Erythroblast (primary cell): Measurements from ENCODE around the gene CCDC157.

Source experiments
- DNase-seq, 2 experiments: peaks; one replicate each; lab custom pipeline; 2025; lab: John Stamatoyannopoulos, UW
- GATA1 ChIP-seq: IDR thresholded peaks from 2 replicates; pipeline ENCODE4 v1.6.1; 2011; ENCODE audit warnings: low read depth, mild to moderate bottlenecking, control low read depth, low read length, moderate library complexity
- POLR2A ChIP-seq: IDR thresholded peaks from 2 replicates; pipeline ENCODE4 v1.6.1; 2011; ENCODE audit warnings: mild to moderate bottlenecking, low read length

CCDC157 gene

GRCh38 chr22:30414525-30415047, 57.8 kb downstream of the CCDC157 start:
- TF ChIP-seq POLR2A (no peak), GATA1 (no peak)
- DNase-seq, result no peak

DNA sequence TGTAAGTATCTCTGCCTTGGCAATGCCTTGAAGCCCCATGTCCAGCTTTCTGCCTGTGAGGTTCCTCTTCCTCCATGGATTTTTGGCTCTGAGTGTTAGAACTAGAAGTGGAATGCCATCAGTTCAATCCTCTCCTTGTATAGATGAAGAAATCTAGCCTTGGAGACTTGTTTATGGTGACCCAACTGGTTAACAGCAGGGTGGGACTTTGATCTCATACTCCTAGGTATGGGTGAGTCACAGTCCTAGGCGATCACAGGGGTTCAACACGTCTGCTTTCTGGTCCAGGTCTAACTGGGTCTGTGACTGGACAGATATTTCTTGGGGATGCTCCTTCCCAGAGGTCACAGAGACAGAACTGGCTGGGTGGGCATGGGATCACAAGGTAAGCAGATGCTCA, 59.6 kb downstream of the CCDC157 start:
- no peak for TF ChIP-seq GATA1
- TF ChIP-seq POLR2A, result no peak

GRCh38 chr22:30416837-30417236, 60.0 kb downstream of the CCDC157 start:
- TF ChIP-seq GATA1 (no peak), POLR2A (no peak)
- DNase-seq, result no peak

More for the DNA sequence above, 59.6 kb downstream of the CCDC157 start:
- DNase-seq, result no peak

GRCh38 chr22:30420347-30421125, 63.7 kb downstream of the CCDC157 start:
- DNase-seq, result peak; percentile 60 to 78

GRCh38 chr22:30421695-30422480, 65.1 kb downstream of the CCDC157 start:
- peak; percentile 91 to 95 for DNase-seq
- TF ChIP-seq GATA1, result peak; percentile 51
- TF ChIP-seq POLR2A, result peak; percentile 98

More at GRCh38 chr22:30420347-30421125, 63.7 kb downstream of the CCDC157 start:
- TF ChIP-seq POLR2A (peak; percentile 37), GATA1 (no peak)

DNA sequence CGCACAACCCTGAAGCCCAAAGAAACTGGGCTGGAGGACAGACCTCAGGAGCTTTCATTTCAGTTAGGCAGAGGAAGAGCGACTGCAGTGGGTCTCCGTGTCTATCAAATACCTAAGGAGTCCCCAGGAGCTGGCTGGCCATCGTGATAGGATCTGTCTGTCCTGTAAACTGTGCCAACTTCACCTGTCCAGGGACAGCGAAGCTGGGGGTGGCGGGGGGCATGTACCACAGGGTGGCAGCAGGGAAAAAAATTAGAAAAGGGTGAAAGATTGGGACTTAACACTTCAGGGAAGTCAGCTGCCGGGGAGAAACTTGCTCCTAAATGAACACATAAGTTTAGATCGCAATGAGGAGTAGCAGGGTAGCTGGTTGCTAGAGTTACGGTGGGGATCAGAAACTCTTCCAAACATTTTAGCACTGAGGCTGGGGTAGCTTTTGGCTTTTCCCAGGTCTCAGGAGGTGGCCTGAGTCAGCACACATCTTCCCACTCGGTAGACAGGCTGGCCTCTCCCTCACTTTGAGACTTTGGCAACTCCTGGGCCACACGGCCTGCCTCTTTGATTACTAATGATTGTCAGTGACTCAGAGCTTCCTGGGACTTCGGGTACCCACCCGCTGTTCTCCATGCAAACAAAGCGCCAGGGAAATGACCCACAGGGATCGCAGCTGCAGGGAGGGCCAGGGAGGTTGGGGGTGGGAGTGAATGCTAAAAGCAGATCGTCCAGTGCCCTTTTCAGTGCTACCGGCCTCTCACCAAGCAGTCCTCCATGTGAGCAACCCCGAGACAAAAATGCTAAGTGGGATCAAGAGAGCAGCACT, 65.9 kb downstream of the CCDC157 start:
- DNase-seq, result peak; percentile 79 to 87
- TF ChIP-seq GATA1 (no peak), POLR2A (no peak)

DNA sequence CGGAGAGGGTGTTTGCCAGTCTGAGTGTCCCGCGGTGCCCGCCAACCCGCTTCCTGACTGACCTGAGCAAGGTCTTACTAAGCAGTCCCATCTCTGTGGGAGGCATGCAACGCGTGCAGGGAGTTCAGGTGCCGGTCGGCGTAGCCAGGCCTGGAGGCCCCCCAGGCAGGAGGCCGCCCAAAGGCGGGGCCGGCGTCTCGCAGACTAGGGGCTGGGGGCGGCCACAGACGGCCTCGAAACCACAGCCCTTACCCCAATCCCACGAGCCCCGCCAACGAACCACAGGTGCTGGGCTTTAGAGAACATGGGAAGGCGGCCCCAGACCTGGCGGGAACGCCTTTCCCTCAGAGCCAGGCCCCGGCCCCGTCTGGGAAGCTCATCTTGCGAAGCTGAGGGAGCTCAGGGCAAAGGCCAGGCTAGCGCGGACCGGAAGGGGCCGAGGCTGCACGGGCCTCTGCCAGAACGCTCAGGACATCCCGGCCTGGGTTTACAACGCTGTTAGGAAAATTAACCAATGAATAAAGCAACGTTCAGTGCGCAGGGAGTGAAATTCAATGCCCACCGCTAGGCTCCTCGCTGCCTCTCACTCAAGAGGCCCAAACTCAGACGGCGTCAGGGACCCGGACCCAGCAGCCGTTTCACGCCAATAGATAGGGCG, 66.6 kb downstream of the CCDC157 start:
- no peak for TF ChIP-seq POLR2A
- no peak for TF ChIP-seq GATA1
- DNase-seq, result peak; percentile 74 to 79

GRCh38 chr22:30423959-30424533, 67.2 kb downstream of the CCDC157 start:
- TF ChIP-seq GATA1 (no peak), POLR2A (peak; percentile 99)

DNA sequence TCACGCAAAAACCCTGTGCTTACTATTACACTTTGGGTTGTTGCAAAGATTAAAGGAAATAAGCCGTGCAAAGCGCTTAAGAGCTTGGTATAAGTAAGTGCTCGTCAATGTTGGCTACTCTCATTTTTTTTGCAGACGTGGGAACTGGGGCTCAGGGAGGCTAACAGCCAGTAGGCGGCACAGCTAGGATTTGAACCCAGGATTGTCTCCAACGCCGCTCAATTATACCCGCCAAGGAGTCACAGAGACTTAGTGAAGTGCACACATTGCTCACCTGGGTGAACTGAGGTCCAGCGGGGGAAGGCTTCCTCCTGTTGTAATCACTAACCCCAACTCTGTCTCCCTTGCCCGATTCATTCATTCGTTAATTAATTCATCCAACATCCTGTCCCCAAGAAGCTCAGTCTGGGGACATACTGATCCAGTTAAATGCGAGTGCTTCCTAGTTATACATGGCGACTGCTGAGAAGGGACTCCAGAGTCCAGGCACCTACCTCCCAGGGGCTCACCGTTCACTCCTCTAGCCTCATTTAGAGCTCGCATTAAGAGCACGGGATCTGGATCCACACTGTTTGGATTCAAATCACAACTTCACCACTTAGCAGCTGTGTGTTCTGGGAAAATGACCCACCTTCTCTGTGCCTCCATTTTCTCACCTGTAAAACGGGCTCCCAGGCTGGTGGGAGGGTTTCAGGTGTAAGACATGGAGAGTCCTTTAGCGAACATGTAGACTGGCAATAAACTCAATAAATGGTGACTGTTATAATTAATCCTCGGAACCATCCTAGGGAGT, 67.9 kb downstream of the CCDC157 start:
- no peak for TF ChIP-seq POLR2A
- TF ChIP-seq GATA1, result no peak
- DNase-seq, result peak; percentile 73

More at GRCh38 chr22:30423959-30424533, 67.2 kb downstream of the CCDC157 start:
- DNase-seq, result peak; percentile 99 to 100

DNA sequence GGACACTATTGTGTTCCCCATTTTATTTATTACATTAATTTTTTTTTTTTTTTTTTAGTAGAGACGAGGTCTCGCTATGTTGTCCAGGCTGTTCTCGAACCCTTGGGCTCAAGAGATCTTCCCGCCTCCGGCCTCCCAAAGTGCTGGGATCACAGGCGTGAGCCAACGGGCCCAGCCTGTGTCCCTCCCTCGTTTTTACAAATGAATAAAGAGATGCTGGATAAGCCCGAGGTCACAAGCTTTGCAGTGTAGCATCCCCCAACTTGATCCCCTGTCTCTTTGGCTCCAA, 68.5 kb downstream of the CCDC157 start:
- no peak for DNase-seq
- TF ChIP-seq GATA1 (no peak), POLR2A (no peak)

- TF ChIP-seq GATA1 (no peak), POLR2A (no peak)
- peak; percentile 69 to 76 for DNase-seq
Measured at GRCh38 chr22:30425616-30426387, 69.0 kb downstream of the CCDC157 start, which contains the start of gene MTFP1. TSS of gene MTFP1 (plus strand) at chr22:30425768. CDS start at chr22:30425880, 112 bp downstream.
